ENCODE data around the gene BNC2.

The BNC2 gene

DNA sequence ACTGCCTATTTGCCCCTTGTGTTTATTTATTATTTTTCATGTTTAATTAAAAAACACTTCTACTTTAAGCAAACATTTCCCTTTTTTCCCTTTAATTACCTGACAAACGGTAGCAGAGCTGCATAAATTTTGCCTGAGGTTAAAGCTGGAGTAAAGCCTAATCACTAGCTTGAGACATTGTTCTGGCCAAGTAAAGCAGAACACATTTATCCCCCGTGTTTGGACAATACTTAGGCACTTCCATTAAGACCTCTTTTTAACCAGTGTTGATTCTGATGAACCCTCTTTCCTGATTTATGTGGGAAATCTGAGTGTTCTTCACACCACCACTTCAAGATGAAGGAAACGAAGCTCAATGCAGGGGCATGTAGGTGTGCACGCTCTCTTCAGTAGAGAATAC lies 54.5 kb downstream of the BNC2 start:
- DNase-seq (ENCODE audit: low read depth): no peak

DNA sequence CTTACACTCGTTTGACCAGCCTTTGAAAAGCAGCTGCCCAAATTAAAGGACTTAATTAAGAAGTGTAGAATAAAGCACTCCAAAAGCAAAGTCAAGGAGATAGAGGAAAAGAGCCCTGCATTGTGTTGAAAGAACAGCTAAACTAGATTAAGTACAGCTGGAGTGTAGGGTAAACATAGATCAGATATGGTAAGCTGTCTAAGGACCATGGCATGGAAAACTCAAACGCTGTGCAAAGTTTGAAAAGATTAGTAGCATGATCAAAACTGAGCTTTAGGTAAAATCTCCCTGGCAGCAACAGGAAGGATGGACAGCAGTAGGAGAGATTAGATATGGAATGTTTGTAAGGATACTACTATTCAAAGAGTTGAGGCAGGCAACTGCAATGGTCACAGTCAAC lies 55.4 kb downstream of the BNC2 start:
- no peak for DNase-seq (ENCODE audit: low read depth)

DNA sequence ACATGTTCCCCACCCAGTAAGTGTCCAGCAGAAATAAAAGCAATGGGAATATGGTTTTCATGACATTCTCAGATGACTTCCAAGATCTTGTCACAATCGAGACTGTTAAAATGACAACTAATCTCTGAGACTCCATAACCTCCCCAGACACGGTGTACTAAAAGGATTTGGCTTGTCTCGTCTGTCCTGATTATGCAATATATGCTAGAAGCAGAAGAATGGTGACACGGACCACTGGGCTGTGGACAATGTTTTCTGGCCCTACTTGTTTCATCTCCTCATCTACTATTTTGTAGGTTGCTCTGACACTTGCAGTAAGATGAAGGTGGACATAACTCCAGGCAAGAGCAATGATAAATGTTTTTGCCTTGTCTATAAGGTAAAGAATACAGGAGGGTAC lies 56.6 kb downstream of the BNC2 start:
- no peak for DNase-seq (ENCODE audit: low read depth)

DNA sequence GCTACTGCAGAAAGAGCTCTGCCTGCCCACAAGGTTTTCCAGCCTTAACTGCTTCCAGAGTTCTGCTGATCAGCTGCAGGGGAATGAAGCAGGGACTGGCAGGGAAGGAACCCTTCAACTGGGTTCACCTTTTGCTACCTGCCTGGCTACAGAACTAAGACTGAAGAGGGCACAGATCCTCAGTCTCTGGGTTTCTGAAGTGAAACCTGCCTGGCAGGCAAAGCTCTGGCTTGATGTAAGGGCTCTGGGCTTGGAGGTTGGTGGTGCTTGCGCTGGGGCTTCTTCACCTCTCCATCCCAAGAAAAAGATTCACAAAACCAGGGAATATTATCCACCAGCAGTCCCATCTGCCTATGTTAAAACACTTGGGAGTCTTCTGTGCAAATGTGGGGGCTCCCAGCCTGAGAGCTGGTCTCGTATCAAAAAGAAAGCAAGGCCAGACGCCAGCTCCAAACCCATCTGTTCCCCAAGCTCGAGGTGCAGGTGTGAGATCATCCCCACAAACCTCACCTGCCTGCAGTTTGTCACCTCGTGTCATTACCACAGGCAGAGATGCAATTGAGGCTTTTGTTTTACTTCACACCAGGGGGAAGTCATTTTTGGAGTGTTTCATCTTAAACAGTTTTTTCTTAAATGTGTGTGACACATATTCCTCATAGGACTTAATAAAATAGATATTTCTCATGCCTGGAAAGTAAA lies 58.3 kb downstream of the BNC2 start:
- DNase-seq (ENCODE audit: low read depth): no peak

DNA sequence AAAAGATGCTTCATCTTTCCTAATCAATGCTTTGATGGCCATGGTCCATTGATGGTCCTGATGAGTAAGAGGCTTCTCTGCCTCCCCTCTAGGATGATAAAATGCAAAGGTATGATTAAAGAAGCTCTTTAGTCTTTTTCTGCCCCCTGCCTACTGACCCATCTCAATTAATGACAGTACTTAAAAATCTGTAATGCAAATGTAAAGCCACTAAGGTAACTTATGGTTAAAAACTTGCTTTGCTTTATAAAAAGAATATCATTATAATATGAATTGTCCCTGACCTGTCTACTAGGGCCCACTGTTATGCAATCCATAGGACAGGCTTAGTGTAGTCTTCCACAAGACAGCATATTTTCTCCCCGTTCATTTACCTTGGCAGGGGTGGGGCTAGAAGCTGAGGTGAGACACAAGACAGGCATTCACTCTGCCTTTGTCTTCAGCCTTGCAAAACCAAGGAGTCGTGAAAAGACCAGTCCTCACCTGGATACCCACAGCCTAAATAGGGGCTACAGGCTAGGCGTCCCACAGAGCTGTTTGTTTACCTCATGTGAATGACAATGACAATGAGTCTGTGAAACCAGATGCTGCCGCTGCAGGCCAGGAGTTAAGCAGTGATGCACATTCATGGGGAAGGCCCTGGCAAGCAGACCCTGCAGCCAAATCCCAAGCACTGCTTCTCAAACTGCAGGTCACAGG lies 60.4 kb downstream of the BNC2 start:
- no peak for DNase-seq (ENCODE audit: low read depth)

DNA sequence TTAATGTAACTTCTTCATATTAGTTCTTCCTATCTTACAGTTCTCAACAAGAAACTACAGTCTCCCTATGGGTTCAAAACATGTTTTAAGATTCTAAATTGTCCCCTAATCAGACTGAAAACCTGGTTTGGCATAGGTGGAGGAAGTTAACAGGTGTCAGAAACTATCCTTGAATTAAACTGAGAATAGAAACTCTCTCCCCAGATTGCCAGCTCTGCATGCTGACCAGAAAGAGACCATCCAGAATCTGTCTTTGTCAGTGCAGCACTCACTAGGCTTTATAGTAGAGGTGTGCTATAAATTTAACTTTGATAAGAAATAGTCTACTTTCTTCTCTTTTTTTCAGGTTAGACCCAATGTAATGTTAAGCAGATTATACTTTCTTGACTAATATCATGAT lies 63.8 kb downstream of the BNC2 start:
- no peak for DNase-seq (ENCODE audit: low read depth)

DNA sequence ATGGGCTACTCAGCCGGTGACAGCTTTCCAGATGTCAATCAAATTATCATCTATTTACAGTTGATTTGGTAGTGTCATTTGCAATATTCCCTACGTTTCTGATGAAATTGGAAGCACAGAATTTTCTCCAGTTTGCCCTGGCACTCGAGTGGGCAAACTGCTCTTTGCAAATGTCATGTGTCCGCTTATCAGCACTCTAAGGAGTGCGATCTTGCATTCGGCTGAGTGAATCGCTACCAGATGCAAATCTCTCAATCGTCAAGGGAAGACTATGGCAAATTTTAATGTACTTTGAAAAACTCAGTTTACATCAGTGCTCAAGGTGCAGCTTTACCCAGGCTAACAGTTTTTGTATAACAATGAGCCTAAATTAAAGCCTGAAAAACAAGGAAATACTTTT lies 66.8 kb downstream of the BNC2 start:
- no peak for DNase-seq (ENCODE audit: low read depth)

DNA sequence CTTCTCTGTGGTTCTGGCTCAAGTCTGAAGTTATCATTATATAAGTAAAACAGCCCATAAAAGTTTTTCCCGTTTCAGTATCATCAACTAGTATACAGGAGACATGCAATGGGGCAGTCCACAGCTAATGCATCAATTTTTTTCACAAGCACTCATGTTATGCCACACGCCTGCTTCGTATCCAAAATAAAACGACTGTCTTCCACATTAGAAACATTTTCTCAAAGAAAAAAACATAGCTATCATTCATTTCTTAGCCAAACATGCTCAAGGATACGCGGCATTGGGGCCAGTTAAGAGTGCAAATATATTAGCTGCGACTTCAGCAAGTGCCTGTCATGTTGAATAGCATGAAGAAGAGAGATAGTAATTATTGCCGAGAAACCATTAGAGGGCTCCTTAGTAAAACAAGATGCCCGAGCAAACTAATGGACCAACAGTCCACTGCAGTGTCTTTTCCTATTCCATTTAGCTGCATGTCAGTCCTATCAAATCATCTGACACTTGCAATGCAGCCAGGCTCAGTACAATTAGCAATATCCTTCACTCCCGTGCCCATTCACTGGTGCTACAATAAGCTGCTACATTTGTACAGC lies 68.5 kb downstream of the BNC2 start:
- no peak for DNase-seq (ENCODE audit: low read depth)

DNA sequence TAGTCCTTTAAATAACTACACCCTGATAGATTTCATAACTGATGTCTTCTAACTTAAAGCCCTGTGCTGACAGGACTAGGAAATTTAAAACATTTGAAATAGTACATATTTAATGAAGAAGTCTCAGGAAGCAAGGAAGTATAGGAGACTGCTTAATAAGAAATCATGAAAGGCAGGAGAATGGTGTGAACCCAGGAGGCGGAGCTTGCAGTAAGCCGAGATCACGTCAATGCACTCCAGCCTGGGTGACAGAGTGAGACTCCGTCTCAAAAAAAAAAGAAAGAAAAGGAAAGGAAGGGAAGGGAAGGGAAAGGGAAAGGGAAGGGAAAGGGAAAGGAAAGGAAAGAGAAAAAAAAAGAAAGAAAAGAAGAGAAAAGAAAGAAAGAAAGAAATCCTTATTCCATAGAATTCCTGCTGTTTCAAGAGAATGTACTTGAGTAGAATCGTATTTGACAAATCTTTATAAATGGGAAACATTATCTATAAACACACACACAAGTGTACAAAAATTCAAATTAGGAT lies 74.1 kb downstream of the BNC2 start:
- DNase-seq (ENCODE audit: low read depth): no peak

DNA sequence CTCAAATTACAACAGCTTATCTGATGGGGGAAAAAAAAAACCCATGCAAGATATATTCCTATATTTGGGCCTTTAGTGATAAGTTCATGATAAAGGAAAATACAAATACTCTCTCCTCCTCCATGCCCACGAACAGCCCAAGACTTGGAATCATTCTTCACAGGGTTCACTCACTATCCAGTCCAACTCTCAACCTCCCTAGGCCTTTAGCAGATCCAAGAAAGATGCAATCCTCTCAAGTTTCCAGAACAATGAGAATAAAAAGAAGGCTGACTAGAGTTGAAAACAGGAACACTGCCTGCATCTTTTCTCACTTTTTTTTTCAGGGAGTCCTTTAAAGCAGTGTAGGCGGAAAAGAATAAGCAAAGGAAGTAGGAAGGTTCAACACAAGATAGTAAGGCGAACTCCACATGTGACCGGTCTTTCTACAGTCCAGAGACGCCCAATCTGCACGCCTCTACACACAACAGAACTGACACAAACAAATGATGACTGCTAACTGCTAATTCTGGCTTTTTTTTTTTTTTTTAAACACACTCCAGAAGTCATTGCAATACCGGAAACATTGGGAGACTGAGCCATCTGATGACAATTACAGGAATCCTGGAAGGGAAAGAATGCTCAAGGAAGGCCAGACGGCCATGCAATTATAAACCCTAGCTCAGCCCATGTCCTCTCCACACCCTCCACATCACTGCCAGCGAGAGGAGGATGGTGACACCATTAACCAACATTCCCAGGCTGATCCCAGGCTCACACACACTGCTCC lies 75.4 kb downstream of the BNC2 start:
- DNase-seq (ENCODE audit: low read depth): no peak

DNA sequence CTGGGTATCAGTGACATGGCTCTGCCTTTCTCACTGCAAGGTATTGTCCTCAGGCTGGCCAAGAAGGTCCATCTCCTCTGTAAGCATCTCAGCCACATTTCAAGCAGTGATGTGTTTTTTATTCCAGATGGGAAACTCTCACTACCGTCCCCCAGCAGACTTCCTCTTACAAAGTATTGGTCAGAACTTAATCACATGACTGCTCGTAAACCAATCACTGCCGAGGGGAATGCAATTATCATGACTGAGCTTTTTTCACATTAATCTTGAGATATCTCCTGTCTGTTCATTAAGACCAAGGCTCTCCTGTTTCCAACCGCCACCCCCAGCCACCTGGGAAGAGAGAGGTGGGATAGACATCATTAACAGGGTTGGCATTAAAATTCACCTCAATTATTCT lies 76.4 kb downstream of the BNC2 start:
- DNase-seq (ENCODE audit: low read depth): no peak

DNA sequence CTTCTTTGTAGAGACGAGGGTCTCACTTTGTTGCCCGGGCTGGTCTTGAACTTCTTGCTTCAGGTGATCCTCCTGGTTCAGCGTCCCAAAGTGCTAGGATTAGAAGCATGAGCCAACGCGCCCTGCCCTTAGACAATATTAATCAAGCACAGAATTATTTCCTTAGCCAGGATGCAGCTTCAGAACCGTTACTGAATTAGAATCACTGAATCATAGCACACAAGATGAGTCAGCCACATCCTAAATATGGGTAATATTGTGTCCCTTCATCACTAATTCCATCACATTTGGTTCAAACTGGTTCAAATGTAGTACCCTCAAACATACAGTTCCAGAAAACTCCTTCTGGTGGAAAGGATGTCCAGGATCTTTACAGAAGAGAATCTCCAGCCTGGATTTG lies 82.7 kb downstream of the BNC2 start:
- DNase-seq (ENCODE audit: low read depth): no peak

DNA sequence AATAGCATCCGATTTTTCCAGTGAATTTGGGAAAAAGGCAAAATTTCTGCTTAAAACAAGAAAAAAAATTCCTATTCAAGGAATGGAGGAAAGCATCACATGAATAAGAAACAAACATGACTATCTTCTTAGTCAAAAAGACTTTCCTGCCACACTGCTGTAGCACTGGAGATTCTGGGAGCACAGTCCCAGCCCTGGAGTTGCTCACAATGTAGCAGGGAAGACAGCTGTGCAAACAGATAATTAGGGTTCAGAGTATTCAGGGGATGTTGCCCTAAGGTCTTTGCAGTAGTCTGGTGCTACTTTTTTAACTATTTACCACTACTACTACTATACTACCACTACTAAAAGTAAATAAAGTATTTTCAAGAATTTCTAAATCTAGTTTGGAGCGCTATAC lies 86.5 kb downstream of the BNC2 start:
- DNase-seq (ENCODE audit: low read depth): no peak

DNA sequence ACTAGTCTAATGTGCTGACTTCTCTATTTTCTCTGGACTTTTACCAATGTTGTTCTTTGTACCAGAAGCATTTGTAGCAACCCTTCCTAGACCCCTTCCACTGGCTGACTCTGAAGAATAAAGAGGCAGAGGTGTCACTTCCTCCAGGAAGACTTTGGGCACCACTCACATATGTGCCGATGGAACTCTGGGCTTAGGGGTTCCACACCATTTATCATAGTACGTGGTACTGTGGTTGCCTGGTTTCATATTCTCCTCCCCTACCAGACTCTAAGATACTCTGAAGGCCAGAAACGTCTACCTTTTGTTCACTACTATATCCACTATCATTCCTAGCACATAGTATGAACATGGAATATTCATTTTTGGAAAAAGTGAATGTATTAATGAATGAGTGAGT lies 88.0 kb downstream of the BNC2 start:
- DNase-seq (ENCODE audit: low read depth): no peak

DNA sequence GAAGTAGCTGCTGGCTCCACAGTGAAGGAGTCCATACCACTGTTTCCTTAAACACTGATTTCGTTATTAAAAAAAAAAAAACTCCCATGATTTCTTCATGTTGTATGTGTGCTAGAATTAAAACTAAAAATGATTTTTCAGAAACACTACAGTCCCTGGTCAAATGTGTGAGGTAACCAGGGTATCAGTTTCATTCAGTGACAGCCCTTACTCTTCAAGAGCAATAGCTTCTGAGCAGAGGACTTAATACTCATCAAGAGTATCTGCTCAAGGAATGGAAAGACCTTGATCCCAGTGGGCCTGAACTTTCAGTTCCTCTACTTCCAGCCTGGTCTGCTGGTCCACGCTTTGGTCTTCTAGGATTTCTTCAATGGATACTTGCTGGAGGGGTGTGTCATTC lies 95.1 kb downstream of the BNC2 start:
- DNase-seq (ENCODE audit: low read depth): no peak

DNA sequence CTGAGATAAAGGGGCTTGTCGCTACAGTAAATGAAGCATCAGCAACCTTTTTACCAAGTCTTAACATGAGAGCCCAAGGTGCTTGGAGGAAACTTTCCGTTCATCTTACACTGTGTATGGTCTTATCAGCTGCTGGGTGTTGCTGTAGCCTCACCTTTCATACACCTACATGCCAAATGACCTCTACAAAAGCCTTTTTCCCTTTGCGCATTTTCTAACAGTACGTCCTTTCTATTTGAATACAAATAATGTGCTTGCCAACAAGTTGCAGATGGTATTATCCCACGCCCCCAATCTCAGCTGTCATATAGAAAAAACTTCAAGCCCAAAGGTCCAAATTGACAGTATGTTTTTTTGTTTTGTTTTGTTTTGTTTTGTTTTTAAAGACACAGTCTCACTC lies 96.9 kb downstream of the BNC2 start:
- DNase-seq (ENCODE audit: low read depth): no peak

DNA sequence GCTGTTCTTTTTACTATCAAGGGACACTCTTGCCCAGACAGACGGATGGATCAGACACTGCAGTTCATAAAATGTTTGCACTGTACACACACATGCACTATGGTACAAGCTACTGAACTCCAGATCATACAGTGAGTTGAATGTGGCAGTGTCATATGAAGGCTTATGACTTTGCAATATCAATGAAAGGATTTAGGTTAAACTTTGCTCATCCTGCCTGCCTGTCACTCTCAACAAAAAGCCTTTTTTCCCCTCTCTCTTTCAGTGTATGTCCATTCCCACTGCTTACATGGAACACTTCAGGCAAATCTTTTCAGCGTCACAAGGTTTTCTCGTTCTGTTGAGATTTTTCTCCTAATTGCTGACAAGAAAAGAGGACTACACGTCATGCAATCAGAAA lies 97.4 kb downstream of the BNC2 start:
- DNase-seq (ENCODE audit: low read depth): no peak

DNA sequence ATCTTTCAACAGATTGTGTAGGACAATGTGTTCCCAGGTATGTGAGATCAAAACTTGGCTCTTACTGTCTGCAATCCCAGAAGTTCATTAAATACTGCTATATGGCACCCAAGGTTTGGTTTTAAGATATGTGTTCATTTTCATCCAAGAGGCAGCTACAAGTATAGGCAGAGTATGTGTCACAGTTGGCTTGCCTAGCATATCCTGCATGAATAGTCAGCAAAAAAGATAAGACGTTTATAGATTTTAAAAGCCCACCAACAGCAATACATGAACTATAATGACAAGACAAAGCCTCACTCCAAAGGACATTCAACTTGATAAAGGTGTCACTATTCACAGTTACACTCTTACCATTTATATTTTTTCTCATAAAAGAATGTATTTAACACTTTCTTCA lies 99.1 kb downstream of the BNC2 start:
- DNase-seq (ENCODE audit: low read depth): no peak

DNA sequence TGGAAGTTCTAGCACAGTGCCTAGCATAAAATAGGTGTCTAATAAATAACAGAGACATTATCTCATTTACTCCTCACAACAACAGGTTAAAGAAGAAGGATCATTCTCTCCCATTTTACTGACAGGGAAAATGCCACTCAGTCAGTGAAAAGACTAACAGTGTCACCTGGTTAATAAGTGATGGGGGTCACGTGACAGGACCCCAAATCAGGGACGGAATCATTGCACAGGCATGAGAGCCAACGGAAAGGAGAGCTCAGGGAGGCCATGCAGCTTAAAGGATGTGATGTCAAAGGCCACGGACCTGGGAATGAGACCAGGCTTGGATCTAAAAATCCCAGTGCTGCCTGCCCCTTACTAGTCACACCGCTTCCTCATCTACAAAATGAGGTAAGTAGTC lies 101.2 kb downstream of the BNC2 start:
- DNase-seq (ENCODE audit: low read depth): no peak

DNA sequence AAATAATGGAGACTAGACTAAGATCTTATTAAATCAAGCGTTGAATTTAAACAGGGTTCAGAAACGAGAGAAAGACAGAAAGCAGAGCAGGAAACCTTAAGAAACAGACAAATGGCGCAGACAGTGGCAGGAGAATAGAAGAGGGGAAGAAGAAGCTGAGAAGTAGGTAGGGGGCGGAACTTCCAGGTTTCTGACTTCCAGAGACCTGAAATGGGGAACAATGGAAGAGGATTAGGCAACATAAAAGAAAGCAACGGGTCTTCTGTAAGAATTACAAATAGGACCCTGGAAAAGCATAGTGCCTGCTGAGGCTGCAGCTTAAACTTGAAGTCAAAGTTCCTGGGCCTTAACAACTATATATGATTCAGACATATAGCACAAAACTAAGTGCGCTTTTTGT lies 101.7 kb downstream of the BNC2 start:
- DNase-seq (ENCODE audit: low read depth): no peak

DNA sequence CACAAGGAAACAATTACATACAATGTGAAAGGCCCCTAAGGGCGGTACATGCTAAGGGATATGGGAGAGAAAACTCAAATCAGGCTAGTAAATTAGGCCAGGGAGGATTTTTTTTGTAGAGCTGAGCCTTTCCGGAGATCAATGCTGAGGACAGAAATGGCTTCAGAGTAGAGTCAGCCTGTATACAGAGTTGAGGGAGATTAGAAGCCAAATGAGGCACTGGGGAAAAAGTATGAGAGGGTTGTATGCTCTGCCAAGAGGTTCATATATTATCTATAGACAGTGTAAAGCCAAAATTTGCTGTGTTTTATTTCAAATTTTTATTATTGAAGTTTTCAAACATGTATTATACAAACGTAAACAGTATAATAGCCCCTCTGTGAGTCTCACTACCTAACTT lies 103.1 kb downstream of the BNC2 start:
- no peak for DNase-seq (ENCODE audit: low read depth)

DNA sequence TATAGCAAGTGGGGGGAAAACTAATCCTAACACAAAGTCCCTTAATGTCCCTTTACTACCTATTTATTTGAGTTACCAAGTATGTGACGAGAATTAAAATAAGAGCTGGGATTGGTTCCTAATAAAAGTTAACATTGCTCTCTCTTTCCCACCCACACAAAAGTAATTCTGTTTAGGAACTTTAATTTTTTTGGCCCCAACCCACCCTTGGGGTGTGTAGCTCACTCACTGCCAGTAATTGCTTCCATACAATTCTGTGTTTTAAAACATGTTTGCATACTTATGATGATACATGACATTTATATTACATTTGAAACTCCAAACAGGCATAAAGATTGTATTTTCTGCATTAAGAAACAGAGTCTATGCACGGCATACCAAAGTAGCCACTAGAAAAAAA lies 106.5 kb downstream of the BNC2 start:
- DNase-seq (ENCODE audit: low read depth): no peak
